Calu3 (cell line): ENCODE data around the gene SCAMP4. TPM values are rescaled to one million over a fixed set of nuclear protein-coding genes. Genes with fewer than 3 reads are reported as not detected.
A peak's percentile ranks its signal among the peaks of the same experiment; 100 is the strongest.

Source experiments
- Bru-seq: library from RNA; stranded (reverse); fragments of 400-500 nt; gene quantifications from one replicate; lab custom pipeline; 2021; lab: Mats Ljungman, UMichigan
- BruChase-seq, 2 experiments: library from RNA; stranded (reverse); fragments of 400-500 nt; gene quantifications; one replicate each; lab custom pipeline; 2021; lab: Mats Ljungman, UMichigan
- BruUV-seq: library from RNA; stranded (reverse); fragments of 400-500 nt; replicated peaks from 2 replicates; lab custom pipeline; 2021; lab: Mats Ljungman, UMichigan
- CTCF ChIA-PET: fragments of 300-600 bp; sonication (Branson Sonifier 250); formaldehyde crosslinking; loops from one replicate; lab custom pipeline; 2022; ENCODE audit warnings: antibody characterized with exemption; lab: Charles Lee
- DNase-seq: peaks from one replicate; pipeline ENCODE4 v3.0.0; 2022
- H3K27ac Mint-ChIP-seq: one replicate; pipeline ENCODE4 v1.8.0; 2022; ENCODE audit warnings: mixed read lengths; ENCODE audit not compliant: unreplicated experiment
- H3K27me3 Mint-ChIP-seq: one replicate; pipeline ENCODE4 v1.8.0; 2022; ENCODE audit warnings: mixed read lengths; ENCODE audit not compliant: unreplicated experiment
- H3K36me3 Mint-ChIP-seq: one replicate; pipeline ENCODE4 v1.8.0; 2022; ENCODE audit warnings: mild to moderate bottlenecking, moderate library complexity, mixed read lengths; ENCODE audit not compliant: insufficient read depth, unreplicated experiment
- H3K4me1 Mint-ChIP-seq: one replicate; pipeline ENCODE4 v1.8.0; 2022; ENCODE audit warnings: mild to moderate bottlenecking, low read depth, mixed read lengths; ENCODE audit not compliant: unreplicated experiment
- H3K4me3 Mint-ChIP-seq: one replicate; pipeline ENCODE4 v1.8.0; 2022; ENCODE audit warnings: mild to moderate bottlenecking, low read depth, moderate library complexity, mixed read lengths; ENCODE audit not compliant: unreplicated experiment
- H3K9me3 Mint-ChIP-seq: one replicate; pipeline ENCODE4 v1.8.0; 2022; ENCODE audit warnings: low read depth, mixed read lengths; ENCODE audit not compliant: unreplicated experiment
- CTCF ChIP-seq: fragments of 200-600 bp; IDR thresholded peaks from one replicate; pipeline ENCODE4 v1.8.0; 2022; ENCODE audit warnings: antibody characterized with exemption; ENCODE audit not compliant: unreplicated experiment
- intact Hi-C: fragments of 100-400 bp; cut with micrococcal nuclease; formaldehyde crosslinking; loops from one replicate; pipeline ENCODE4 v1.10.0; 2022; ENCODE audit not compliant: unreplicated experiment
- long read RNA-seq: library from polyadenylated mRNA; stranded (forward); transcript quantifications from one replicate; pipeline ENCODE4 v2.0.0, GENCODE V29; 2022
- total RNA-seq: library from RNA; stranded (reverse); gene quantifications from 2 replicates; pipeline ENCODE4 v1.2.3, GENCODE V29; 2022

SCAMP4 gene
- 64.2 and 80.5 TPM in 2 replicates for total RNA-seq
- percentile 57 among the genes with signal in this experiment for Bru-seq, nascent RNA
- percentile 88 among the genes with signal in this experiment for BruChase-seq, experiment 1, labeled RNA remaining after a 6-hour chase
- percentile 79 among the genes with signal in this experiment for BruChase-seq, experiment 2, labeled RNA remaining after a 2-hour chase
- long read RNA-seq, transcript SCAMP4-201 (7 exons, 2,684 nt) = major isoform, 36 of 49 reads
- long read RNA-seq, partial matches to known transcripts = 2 of 49 reads
- long read RNA-seq, other reads (novel, unspliced or antisense) = 7 of 49 reads

- peak; percentile 97 for DNase-seq
- peak within 1 kb of the TSS; percentile 74 for H3K4me3 Mint-ChIP-seq
- peak within 1 kb of the TSS; percentile 86 for H3K27ac Mint-ChIP-seq
- no peak for TF ChIP-seq CTCF
- H3K36me3 Mint-ChIP-seq = peaks cover 39% of the 10 kb centered on the region
- BruUV-seq = no TSS peak
- intact Hi-C loops = no loop called here
- peaks cover 9% of the 10 kb centered on the region for H3K4me1 Mint-ChIP-seq
- CTCF ChIA-PET = interaction anchor here (0.6 kb wide), 1 partner anchor 300 kb away, joined by 4 read pairs; the partner anchor contains the start of gene UQCR11
- no peaks in the 10 kb centered on the region for H3K9me3 Mint-ChIP-seq
- no peaks in the 10 kb centered on the region for H3K27me3 Mint-ChIP-seq
These were observed at the start of gene SCAMP4, which contains the start of gene ADAT3 for GRCh38 chr19:1905110-1905862. Gene SCAMP4, plus strand, starts transcription at chr19:1905399. Its CDS starts 9,621 bp downstream, at chr19:1915020. Gene ADAT3, plus strand, starts transcription at chr19:1905399. Its CDS starts 6,649 bp downstream, at chr19:1912048.

GRCh38 chr19:1855828-1856255, 49.4 kb upstream of the SCAMP4 start:
- Mint-ChIP-seq H3K9me3 (no peaks in the 10 kb centered on the region), H3K4me3 (no peak overlapping the region), H3K4me1 (no peaks in the 10 kb centered on the region), H3K36me3 (peaks cover 18% of the 10 kb centered on the region), H3K27ac (no peak overlapping the region), H3K27me3 (no peaks in the 10 kb centered on the region)
- intact Hi-C loops = no loop called here
- CTCF ChIA-PET = interaction anchor here (1.2 kb wide), 1 partner anchor 20 kb away, joined by 3 read pairs; no protein-coding TSS in a partner anchor
- BruUV-seq = no TSS peak
- TF ChIP-seq CTCF = no peak
- no peak for DNase-seq

- CTCF ChIA-PET = interaction anchor here (1.2 kb wide), 1 partner anchor 20 kb away, joined by 3 read pairs; no protein-coding TSS in a partner anchor
- intact Hi-C loops = no loop called here
- BruUV-seq = no TSS peak
- no peaks in the 10 kb centered on the region for H3K4me1 Mint-ChIP-seq
- H3K4me3 Mint-ChIP-seq = no peak overlapping the region
- H3K27me3 Mint-ChIP-seq = no peaks in the 10 kb centered on the region
- TF ChIP-seq CTCF = no peak
- no peak overlapping the region for H3K27ac Mint-ChIP-seq
- peaks cover 18% of the 10 kb centered on the region for H3K36me3 Mint-ChIP-seq
- no peaks in the 10 kb centered on the region for H3K9me3 Mint-ChIP-seq
- DNase-seq = no peak
These were observed 48.9 kb upstream of the SCAMP4 start for GRCh38 chr19:1856345-1856697.

GRCh38 chr19:1856698-1857603, 48.2 kb upstream of the SCAMP4 start:
- CTCF ChIA-PET = interaction anchor here (0.6 to 1.2 kb wide), 3 partner anchors 15 to 540 kb away, joined by 3 to 6 read pairs (median 4); no protein-coding TSS in a partner anchor

More at GRCh38 chr19:1856698-1857603, 48.2 kb upstream of the SCAMP4 start:
- Mint-ChIP-seq H3K9me3 (no peaks in the 10 kb centered on the region), H3K4me1 (no peaks in the 10 kb centered on the region), H3K27ac (no peak overlapping the region), H3K36me3 (peaks cover 24% of the 10 kb centered on the region), H3K4me3 (no peak overlapping the region), H3K27me3 (no peaks in the 10 kb centered on the region)
- BruUV-seq = no TSS peak
- intact Hi-C loops = no loop called here
- TF ChIP-seq CTCF = no peak
- peak; percentile 88 for DNase-seq
